CD4-positive, CD25-positive, alpha-beta regulatory T cell (primary cell): Measurements from ENCODE around the gene MACROD2. TPM values are rescaled to one million over a fixed set of nuclear protein-coding genes. Genes with fewer than 3 reads are reported as not detected.
"Not testable (repeated sequence)": the region's sequence is repeated elsewhere in the genome, so short reads cannot be mapped to it uniquely, and the experiment has no call there.

Experiments
- ATAC-seq, 2 donors: fragments of 150-1000 bp; cut with Tn5 transposase; one replicate each; pipeline ENCODE4 v1.10.0; 2021; ENCODE audit warnings: low read depth in 2 of 2, moderate number of reproducible peaks in 2 of 2, moderate library complexity in 1 of 2
- DNase-seq, 3 donors: peaks; one replicate each; pipeline versions ENCODE4 v3.0.0 to v3.0.0-alpha.2; 2012 to 2022; ENCODE audit warnings: mixed read lengths in 1 of 3
- H3K27ac ChIP-seq: one replicate; pipeline ENCODE4 v1.7.0; 2013; ENCODE audit warnings: mild to moderate bottlenecking, low read length; ENCODE audit not compliant: insufficient read depth, poor library complexity, severe bottlenecking
- H3K27me3 ChIP-seq: one replicate; pipeline ENCODE4 v1.7.0; 2013; ENCODE audit warnings: low read length; ENCODE audit not compliant: control insufficient read depth, insufficient read depth
- H3K36me3 ChIP-seq: one replicate; pipeline ENCODE4 v1.7.0; 2013; ENCODE audit warnings: mild to moderate bottlenecking, low read length, moderate library complexity; ENCODE audit not compliant: control insufficient read depth, insufficient read depth
- H3K4me1 ChIP-seq: 2 replicates; pipeline ENCODE4 v1.7.0; 2013; ENCODE audit warnings: mild to moderate bottlenecking, low read length; ENCODE audit not compliant: insufficient read depth, control insufficient read depth, poor library complexity, severe bottlenecking
- H3K4me3 ChIP-seq: one replicate; pipeline ENCODE4 v1.7.0; 2013; ENCODE audit warnings: low read depth, mild to moderate bottlenecking, low read length, moderate library complexity
- H3K9me3 ChIP-seq, 2 experiments: 1 replicate in 1 of 2; 2 replicates in 1 of 2; pipeline ENCODE4 v1.7.0; 2013; ENCODE audit warnings: low read length in 2 of 2, mild to moderate bottlenecking in 1 of 2, moderate library complexity in 1 of 2; ENCODE audit not compliant: control insufficient read depth in 2 of 2
- H3K27ac Mint-ChIP-seq, 3 donors: one replicate each; pipeline ENCODE4 v1.8.0; 2020 to 2022; ENCODE audit warnings: mild to moderate bottlenecking in 3 of 3, mixed read lengths in 3 of 3, moderate library complexity in 2 of 3
- H3K27me3 Mint-ChIP-seq: one replicate; pipeline ENCODE4 v1.8.0; 2022; ENCODE audit warnings: mild to moderate bottlenecking, mixed read lengths
- H3K36me3 Mint-ChIP-seq: one replicate; pipeline ENCODE4 v1.8.0; 2020; ENCODE audit warnings: mixed read lengths
- H3K4me1 Mint-ChIP-seq, 4 donors: one replicate each; pipeline ENCODE4 v1.8.0; 2020 to 2022; ENCODE audit warnings: mixed read lengths in 4 of 4, mild to moderate bottlenecking in 1 of 4
- H3K4me3 Mint-ChIP-seq, 4 donors: one replicate each; pipeline ENCODE4 v1.8.0; 2020 to 2022; ENCODE audit warnings: mild to moderate bottlenecking in 4 of 4, mixed read lengths in 4 of 4, moderate library complexity in 3 of 4
- H3K9me3 Mint-ChIP-seq, 7 donors: one replicate each; pipeline ENCODE4 v1.8.0; 2020 to 2022; ENCODE audit warnings: mixed read lengths in 7 of 7, mild to moderate bottlenecking in 3 of 7, moderate library complexity in 2 of 7
- polyA plus RNA-seq, 4 donors: library from polyadenylated mRNA; unstranded; fragments of 300-500 nt; fragmentation: Illumina TruSeq; gene quantifications; one replicate each; pipeline ENCODE4 v1.2.3, GENCODE V29; 2021
- total RNA-seq: library from RNA; stranded (reverse); gene quantifications from one replicate; pipeline ENCODE4 v1.2.3, GENCODE V29; 2022

MACROD2 gene
- total and polyA plus RNA-seq, 5 donors from 2014 or later = 1.4 TPM; not detected in 4

DNA sequence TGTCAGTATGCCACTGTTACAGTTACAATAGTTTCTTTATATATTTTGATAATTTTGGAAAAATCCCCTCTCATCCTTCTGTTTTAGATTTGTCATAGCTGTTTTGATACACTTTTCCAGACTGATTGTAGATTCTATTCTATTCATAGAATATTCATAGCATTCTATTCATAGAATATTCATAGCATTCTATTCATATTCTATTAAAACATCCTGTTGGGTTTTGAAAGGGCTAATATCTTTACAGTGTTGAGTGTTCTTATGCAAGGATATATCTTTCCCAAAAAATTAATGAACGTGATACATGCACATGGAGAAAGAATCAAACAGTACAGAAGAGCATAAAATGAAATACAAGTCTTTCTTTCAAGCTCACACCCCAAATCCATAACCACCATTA lies 38.0 kb downstream of the MACROD2 start:
- H3K27ac Mint-ChIP-seq = no peak overlapping the region
- Histone ChIP-seq H3K27ac (no peak overlapping the region), H3K36me3 (no peaks in the 10 kb centered on the region), H3K4me3 (no peak overlapping the region), H3K9me3 (no peaks in the 10 kb centered on the region), H3K27me3 (no peaks in the 10 kb centered on the region), H3K4me1 (no peaks in the 10 kb centered on the region)
- H3K9me3 Mint-ChIP-seq = peaks cover 0 to 5% (median 0%) of the 10 kb centered on the region in 7 donors
- H3K36me3 Mint-ChIP-seq = no peaks in the 10 kb centered on the region
- DNase-seq (no peak), ATAC-seq (no peak)
- H3K27me3 Mint-ChIP-seq = no peaks in the 10 kb centered on the region
- H3K4me3 Mint-ChIP-seq = no peak overlapping the region
- H3K4me1 Mint-ChIP-seq = no peaks in the 10 kb centered on the region

DNA sequence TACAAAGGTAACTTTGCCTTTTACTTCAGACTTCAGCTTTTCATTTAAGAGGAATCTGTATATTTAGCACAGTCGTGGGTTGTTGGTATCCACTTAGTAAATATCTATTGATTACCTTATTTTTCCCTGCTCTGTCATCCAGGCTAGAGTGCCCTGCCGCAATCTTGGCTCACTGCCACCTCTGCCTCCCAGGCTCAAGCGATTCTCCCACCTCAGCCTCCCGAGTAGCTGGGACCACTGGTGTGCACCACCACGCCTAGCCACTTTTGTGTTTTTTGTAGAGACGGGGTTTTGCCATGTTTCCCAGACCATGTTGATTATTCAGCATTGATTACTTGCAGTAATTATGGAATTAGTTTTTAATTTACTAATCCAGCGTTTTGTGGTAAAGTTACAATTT lies 41.3 kb downstream of the MACROD2 start:
- Mint-ChIP-seq H3K4me1 (no peaks in the 10 kb centered on the region), H3K36me3 (no peaks in the 10 kb centered on the region), H3K27ac (no peak overlapping the region), H3K27me3 (no peaks in the 10 kb centered on the region), H3K9me3 (peaks cover 0 to 5% (median 0%) of the 10 kb centered on the region in 7 donors), H3K4me3 (no peak overlapping the region)
- H3K4me3 ChIP-seq = no peak overlapping the region
- DNase-seq (no peak), ATAC-seq (no peak)
- H3K4me1 ChIP-seq = no peaks in the 10 kb centered on the region
- no peaks in the 10 kb centered on the region for H3K27me3 ChIP-seq
- no peak overlapping the region for H3K27ac ChIP-seq
- H3K36me3 ChIP-seq = no peaks in the 10 kb centered on the region
- no peaks in the 10 kb centered on the region for H3K9me3 ChIP-seq

DNA sequence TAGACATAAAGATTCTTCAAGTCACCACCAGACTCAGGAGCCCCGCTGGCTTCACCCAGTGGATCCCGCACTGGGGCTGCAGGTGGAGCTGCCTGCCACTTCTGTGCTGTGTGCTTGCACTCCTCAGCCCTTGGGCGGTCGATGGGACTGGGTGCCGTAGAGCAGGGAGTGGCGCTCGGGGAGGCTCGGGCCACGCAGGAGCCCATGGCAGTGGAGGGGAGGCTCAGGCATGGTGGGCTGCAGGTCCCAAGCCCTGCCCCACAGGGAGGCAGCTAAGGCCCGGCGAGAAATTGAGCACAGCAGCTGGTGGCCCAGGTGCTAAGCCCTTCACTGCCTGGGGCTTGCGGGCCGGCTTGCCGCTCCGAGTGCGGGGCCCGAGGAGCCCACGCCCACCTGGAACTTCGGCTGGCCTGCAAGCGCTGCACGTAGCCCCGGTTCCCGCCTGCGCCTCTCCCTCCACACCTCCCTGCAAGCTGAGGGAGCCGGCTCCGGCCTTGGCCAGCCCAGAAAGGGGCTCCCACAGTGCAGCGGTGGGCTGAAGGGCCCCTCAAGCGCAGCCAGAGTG lies 49.5 kb downstream of the MACROD2 start:
- H3K4me1 ChIP-seq, ATAC-seq, H3K27me3 ChIP-seq, DNase-seq, H3K27ac Mint-ChIP-seq, H3K4me3 Mint-ChIP-seq, H3K9me3 ChIP-seq, H3K4me3 ChIP-seq, H3K36me3 ChIP-seq, H3K9me3 Mint-ChIP-seq, H3K27ac ChIP-seq, H3K4me1 Mint-ChIP-seq, H3K36me3 Mint-ChIP-seq, H3K27me3 Mint-ChIP-seq: not testable (repeated sequence)

DNA sequence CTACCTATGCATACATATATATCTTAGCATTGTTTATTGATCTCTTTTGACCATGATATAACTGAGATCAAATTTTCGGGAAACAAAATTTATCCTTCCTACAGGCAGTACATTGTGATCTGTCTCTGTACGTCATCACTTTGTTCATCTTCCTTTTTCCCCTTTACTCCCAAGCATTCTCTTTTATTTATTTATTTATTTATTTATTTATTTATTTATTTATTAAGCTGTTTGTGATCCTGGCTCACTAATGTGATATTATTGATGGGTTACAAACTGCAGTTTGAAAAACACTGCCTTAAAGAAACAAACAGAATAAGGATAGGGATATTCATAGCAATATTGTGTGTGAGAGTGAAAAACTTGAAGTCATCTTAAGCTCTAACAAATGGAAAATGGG lies 51.2 kb downstream of the MACROD2 start:
- H3K27me3 Mint-ChIP-seq = no peaks in the 10 kb centered on the region
- DNase-seq (no peak), ATAC-seq (no peak)
- H3K9me3 ChIP-seq = no peaks in the 10 kb centered on the region
- H3K36me3 Mint-ChIP-seq = no peaks in the 10 kb centered on the region
- peaks cover 0 to 1% (median 0%) of the 10 kb centered on the region in 7 donors for H3K9me3 Mint-ChIP-seq
- H3K4me3 ChIP-seq = no peak overlapping the region
- no peak overlapping the region for H3K27ac Mint-ChIP-seq
- H3K27me3 ChIP-seq = no peaks in the 10 kb centered on the region
- no peaks in the 10 kb centered on the region for H3K4me1 Mint-ChIP-seq
- no peak overlapping the region for H3K4me3 Mint-ChIP-seq
- H3K27ac ChIP-seq = no peak overlapping the region
- no peaks in the 10 kb centered on the region for H3K4me1 ChIP-seq
- no peaks in the 10 kb centered on the region for H3K36me3 ChIP-seq

DNA sequence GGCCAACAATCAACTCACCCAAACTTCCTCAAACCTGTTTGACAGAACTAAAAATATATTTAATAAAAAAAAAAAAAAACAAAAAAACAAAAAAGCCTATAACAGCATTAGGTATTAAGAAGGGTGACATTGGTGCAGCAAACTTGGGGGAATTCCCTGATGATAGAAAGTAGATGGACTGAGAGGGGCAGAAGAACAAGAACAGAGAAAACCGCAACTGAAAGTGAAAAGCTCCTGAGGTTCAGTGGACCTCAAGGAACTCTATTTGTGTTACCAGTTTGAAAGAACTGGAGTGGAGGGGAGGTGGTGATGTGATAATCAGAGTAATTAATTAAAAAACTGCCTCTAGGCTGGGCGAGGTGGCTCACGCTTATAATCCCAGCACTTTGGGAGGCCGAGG lies 53.8 kb downstream of the MACROD2 start:
- no peaks in the 10 kb centered on the region for H3K4me1 Mint-ChIP-seq
- Histone ChIP-seq H3K36me3 (no peaks in the 10 kb centered on the region), H3K9me3 (no peaks in the 10 kb centered on the region), H3K27me3 (no peaks in the 10 kb centered on the region), H3K4me3 (no peak overlapping the region), H3K27ac (no peak overlapping the region), H3K4me1 (no peaks in the 10 kb centered on the region)
- ATAC-seq (no peak), DNase-seq (no peak)
- H3K9me3 Mint-ChIP-seq = peaks cover 0 to 1% (median 0%) of the 10 kb centered on the region in 7 donors
- H3K4me3 Mint-ChIP-seq = no peak overlapping the region
- no peaks in the 10 kb centered on the region for H3K36me3 Mint-ChIP-seq
- no peaks in the 10 kb centered on the region for H3K27me3 Mint-ChIP-seq
- no peak overlapping the region for H3K27ac Mint-ChIP-seq

DNA sequence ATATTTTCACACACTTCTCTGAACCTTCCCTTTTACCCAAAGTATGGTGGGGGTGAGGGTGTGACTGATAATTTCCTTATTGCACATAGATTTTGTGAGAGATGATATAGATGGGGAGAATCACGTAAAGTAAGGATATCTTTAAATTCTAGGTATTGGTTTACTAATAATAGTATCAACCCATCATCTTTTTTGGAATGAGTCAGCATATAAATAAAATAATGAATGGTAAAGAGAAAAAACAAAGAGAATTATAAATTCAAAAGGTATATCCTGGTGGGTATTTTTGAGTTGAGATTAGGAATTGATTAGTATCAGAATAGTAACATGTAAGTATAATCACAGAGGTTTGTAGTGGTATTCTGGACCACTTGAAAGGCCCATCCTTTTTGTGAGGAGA lies 56.1 kb downstream of the MACROD2 start:
- no peak for DNase-seq
- H3K4me3 Mint-ChIP-seq = no peak overlapping the region
- H3K27me3 Mint-ChIP-seq = no peaks in the 10 kb centered on the region
- no peaks in the 10 kb centered on the region for H3K9me3 ChIP-seq
- H3K4me1 Mint-ChIP-seq = no peaks in the 10 kb centered on the region
- no peaks in the 10 kb centered on the region for H3K27me3 ChIP-seq
- no peak overlapping the region for H3K27ac ChIP-seq
- H3K36me3 ChIP-seq = no peaks in the 10 kb centered on the region
- no peak for ATAC-seq
- no peaks in the 10 kb centered on the region for H3K36me3 Mint-ChIP-seq
- no peak overlapping the region for H3K4me3 ChIP-seq
- no peak overlapping the region for H3K27ac Mint-ChIP-seq
- H3K9me3 Mint-ChIP-seq = peaks cover 0 to 1% (median 0%) of the 10 kb centered on the region in 7 donors
- no peaks in the 10 kb centered on the region for H3K4me1 ChIP-seq

DNA sequence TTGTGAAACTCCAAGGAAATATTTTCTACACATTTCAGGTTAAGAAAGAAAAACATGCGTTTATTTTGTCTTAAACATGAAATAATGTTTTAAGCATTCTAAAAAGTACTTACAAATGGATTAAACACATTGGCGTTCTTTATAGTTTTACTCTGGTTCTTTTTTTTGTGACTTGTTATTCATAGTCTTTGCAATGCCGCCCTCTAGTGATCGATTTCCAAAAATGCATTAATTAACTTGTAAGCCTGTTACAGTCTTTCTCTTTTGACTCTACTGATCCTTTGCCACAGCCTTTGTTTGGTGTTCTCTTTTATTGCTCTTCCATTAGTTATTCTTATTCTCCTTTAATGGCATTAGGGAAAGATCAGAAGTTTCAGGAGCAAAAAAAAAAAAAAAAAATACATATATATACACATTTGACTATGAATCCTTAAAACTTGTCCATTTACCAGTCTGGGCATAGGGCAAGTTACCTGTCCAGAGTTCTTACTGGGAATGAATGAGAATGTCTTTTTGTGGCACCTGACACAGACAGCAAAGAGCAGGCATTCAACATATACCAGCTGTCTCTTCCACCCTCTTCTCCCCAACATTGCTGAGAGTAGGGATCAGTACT lies 59.9 kb downstream of the MACROD2 start:
- ATAC-seq (no peak), DNase-seq (peak in 2 of 3 donors; percentile 8 to 65)
- Mint-ChIP-seq H3K27me3 (no peaks in the 10 kb centered on the region), H3K4me1 (no peaks in the 10 kb centered on the region), H3K4me3 (no peak overlapping the region), H3K36me3 (no peaks in the 10 kb centered on the region), H3K27ac (no peak overlapping the region), H3K9me3 (no peaks in the 10 kb centered on the region)
- H3K36me3 ChIP-seq = no peaks in the 10 kb centered on the region
- H3K27me3 ChIP-seq = no peaks in the 10 kb centered on the region
- H3K27ac ChIP-seq = no peak overlapping the region
- no peak overlapping the region for H3K4me3 ChIP-seq
- H3K9me3 ChIP-seq = no peaks in the 10 kb centered on the region
- no peaks in the 10 kb centered on the region for H3K4me1 ChIP-seq

DNA sequence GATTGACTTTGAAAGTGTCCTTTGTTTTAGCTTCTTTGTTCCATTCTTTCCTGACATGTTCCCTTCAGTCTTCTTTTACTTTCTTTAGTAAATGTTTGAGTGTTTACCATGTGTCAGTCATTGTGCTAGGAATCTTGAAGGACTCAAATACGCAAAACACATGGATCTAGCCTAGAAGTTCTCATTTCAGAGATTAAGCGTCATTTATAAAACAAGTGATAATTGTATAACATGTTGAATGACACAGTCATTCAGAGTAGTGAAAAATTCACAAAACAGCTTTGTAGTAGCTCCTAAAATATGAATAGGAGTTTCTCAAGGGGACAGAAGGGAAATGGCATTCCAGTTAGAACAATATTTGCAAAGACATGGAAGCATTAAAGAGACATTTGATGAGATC lies 66.9 kb downstream of the MACROD2 start:
- no peaks in the 10 kb centered on the region for H3K36me3 ChIP-seq
- Mint-ChIP-seq H3K4me1 (no peaks in the 10 kb centered on the region), H3K36me3 (no peaks in the 10 kb centered on the region), H3K27ac (no peak overlapping the region), H3K4me3 (no peak overlapping the region), H3K27me3 (no peaks in the 10 kb centered on the region), H3K9me3 (peaks cover 0 to 4% (median 1%) of the 10 kb centered on the region in 7 donors)
- no peaks in the 10 kb centered on the region for H3K27me3 ChIP-seq
- H3K9me3 ChIP-seq = no peaks in the 10 kb centered on the region
- DNase-seq (no peak), ATAC-seq (no peak)
- H3K4me3 ChIP-seq = no peak overlapping the region
- H3K4me1 ChIP-seq = no peaks in the 10 kb centered on the region
- no peak overlapping the region for H3K27ac ChIP-seq
